ENCODE data around the gene LIG1.

Gene LIG1

DNA sequence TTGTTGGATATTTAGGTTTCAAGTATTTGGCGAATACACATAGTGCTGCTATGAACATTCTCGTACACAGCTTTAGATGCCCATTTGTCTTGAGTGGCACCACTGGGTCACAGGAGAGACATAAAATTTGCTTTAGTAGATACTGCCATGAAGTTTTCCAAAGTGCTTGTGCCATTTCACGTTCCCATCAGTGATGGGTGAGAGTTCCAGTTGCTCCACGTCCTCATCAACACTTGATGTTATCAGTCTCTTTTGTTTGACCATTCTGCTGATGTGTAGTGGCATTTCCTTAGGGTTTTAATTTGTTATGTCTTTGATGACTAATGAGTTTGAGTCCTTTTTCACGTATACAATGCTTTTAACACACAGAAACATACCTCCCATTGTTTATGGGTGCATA lies 11.4 kb upstream of the LIG1 start:
- peaks cover 6% of the 10 kb centered on the region for H3K36me3 ChIP-seq (ENCODE audit: insufficient read depth, low read length)
- no peak overlapping the region for H3K27ac ChIP-seq (ENCODE audit: low read depth, low read length)
- no peaks in the 10 kb centered on the region for H3K79me2 ChIP-seq (ENCODE audit: control insufficient read depth, insufficient read depth, low read length, unreplicated experiment)
- no peak overlapping the region for H2AFZ ChIP-seq (ENCODE audit: low read length, unreplicated experiment)
- H3K4me1 ChIP-seq (ENCODE audit: control insufficient read depth, insufficient read depth, low read length, unreplicated experiment) = no peaks in the 10 kb centered on the region
- no peak overlapping the region for H3K4me3 ChIP-seq (ENCODE audit: low read depth, low read length)
- H3K27me3 ChIP-seq (ENCODE audit: insufficient read depth, low read length) = no peaks in the 10 kb centered on the region

DNA sequence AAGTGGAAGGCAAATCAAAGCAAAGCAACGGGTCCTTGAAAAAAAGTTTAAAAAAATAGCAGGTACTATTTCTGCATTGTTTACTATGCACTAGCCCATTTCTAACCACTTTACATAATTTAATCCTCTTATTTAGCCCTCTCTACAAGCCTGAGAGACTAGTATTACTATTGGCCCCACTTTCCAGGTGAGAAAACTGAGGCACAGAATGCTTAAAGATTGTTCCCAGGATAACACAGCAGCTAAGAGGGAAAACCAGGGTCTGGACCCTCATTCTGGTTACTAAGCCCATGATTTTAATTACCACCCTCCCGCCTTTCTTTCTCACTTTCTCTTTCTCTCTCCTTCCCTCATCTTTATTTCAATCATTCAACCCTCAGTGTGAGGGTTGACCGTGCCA lies 6.1 kb upstream of the LIG1 start:
- no peak overlapping the region for H3K27ac ChIP-seq (ENCODE audit: low read depth, low read length)
- H3K4me1 ChIP-seq (ENCODE audit: control insufficient read depth, insufficient read depth, low read length, unreplicated experiment) = peaks cover 4% of the 10 kb centered on the region
- no peak overlapping the region for H2AFZ ChIP-seq (ENCODE audit: low read length, unreplicated experiment)
- H3K36me3 ChIP-seq (ENCODE audit: insufficient read depth, low read length) = peaks cover 3% of the 10 kb centered on the region; the same call in 1 of the 2 replicates
- H3K4me3 ChIP-seq (ENCODE audit: low read depth, low read length) = no peak overlapping the region
- H3K27me3 ChIP-seq (ENCODE audit: insufficient read depth, low read length) = no peaks in the 10 kb centered on the region
- peaks cover 9% of the 10 kb centered on the region for H3K79me2 ChIP-seq (ENCODE audit: control insufficient read depth, insufficient read depth, low read length, unreplicated experiment)

DNA sequence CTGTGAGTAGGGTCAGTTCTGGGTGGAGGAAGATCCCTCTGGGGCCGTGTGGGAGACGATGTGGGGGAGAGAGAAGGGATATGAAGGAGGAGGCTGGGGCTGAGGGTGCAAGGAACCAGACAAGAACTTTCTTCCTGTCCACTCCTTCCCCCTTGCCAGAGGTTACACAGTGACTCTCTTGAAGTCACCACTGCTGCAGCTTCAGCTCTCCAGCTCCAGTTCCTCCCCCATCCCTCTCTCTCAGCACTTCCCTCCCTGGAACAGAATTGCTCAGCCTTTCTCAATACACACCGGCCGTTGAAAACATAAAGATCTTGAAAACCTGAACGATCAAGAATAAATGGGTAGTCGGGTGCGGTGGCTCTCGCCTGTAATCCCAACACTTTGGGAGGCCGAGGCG lies 5.4 kb upstream of the LIG1 start:
- Histone ChIP-seq H2AFZ (ENCODE audit: low read length, unreplicated experiment) (no peak overlapping the region), H3K36me3 (ENCODE audit: insufficient read depth, low read length) (peaks cover 2% of the 10 kb centered on the region; the same call in 1 of the 2 replicates), H3K27ac (ENCODE audit: low read depth, low read length) (no peak overlapping the region), H3K27me3 (ENCODE audit: insufficient read depth, low read length) (no peaks in the 10 kb centered on the region), H3K79me2 (ENCODE audit: control insufficient read depth, insufficient read depth, low read length, unreplicated experiment) (peaks cover 14% of the 10 kb centered on the region), H3K4me1 (ENCODE audit: control insufficient read depth, insufficient read depth, low read length, unreplicated experiment) (peaks cover 4% of the 10 kb centered on the region), H3K4me3 (ENCODE audit: low read depth, low read length) (no peak overlapping the region)

DNA sequence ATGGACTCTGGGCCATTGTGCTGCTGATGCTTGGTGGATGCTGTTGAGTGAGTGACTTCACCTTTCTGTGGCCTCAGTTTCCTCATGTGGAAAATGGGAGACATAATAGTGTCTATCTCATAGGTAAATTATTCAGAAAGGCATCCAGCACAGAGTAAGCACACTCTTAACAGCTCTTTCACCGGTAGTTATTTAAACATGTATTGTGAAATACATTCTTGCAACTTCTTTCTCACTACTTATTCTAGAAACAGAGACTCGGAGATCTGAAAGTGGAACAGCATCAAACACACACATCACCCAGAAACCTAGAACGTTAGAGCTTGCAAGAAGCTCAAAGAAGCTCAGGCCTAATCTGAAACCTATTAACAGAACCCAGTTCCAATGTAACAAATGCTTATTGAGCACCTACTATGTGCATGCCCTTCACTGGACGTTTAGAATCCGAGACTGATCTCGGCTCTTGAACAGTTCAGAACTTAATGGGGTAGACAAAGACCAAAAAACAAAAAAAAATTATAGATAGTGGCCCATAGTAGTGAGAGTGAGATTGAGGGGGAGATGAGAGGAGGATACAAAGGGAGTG lies 4.4 kb upstream of the LIG1 start:
- Histone ChIP-seq H3K27me3 (ENCODE audit: insufficient read depth, low read length) (no peaks in the 10 kb centered on the region), H3K36me3 (ENCODE audit: insufficient read depth, low read length) (peaks cover 2% of the 10 kb centered on the region; the same call in 1 of the 2 replicates), H3K4me3 (ENCODE audit: low read depth, low read length) (no peak overlapping the region), H3K79me2 (ENCODE audit: control insufficient read depth, insufficient read depth, low read length, unreplicated experiment) (peaks cover 14% of the 10 kb centered on the region), H3K4me1 (ENCODE audit: control insufficient read depth, insufficient read depth, low read length, unreplicated experiment) (peaks cover 4% of the 10 kb centered on the region), H3K27ac (ENCODE audit: low read depth, low read length) (no peak overlapping the region), H2AFZ (ENCODE audit: low read length, unreplicated experiment) (no peak overlapping the region)

DNA sequence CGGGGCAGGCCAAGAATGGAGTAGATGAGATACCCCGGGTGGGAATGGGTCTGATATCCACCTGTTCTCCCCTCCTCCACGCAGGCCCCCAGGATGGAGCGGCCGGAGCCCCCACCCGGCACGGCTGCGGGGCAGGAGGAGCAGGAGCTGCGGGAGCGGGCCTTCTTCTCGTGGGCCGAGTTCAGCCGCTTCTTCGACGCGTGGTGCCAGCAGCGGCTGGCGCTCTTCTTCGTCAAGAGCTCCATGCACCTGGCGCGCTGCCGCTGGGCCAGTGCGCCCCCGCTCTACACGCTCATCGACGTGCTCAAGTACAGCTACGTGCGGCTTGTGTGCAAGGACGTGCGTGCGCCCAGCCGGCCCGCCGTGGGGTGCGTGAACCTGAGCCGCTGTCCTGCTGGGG lies 1.6 kb upstream of the LIG1 start:
- no peak overlapping the region for H2AFZ ChIP-seq (ENCODE audit: low read length, unreplicated experiment)
- no peaks in the 10 kb centered on the region for H3K27me3 ChIP-seq (ENCODE audit: insufficient read depth, low read length)
- H3K27ac ChIP-seq (ENCODE audit: low read depth, low read length) = no peak overlapping the region
- H3K4me3 ChIP-seq (ENCODE audit: low read depth, low read length) = peak overlapping the region; percentile 97
- peaks cover 29% of the 10 kb centered on the region for H3K79me2 ChIP-seq (ENCODE audit: control insufficient read depth, insufficient read depth, low read length, unreplicated experiment)
- peaks cover 2% of the 10 kb centered on the region; the same call in 1 of the 2 replicates for H3K36me3 ChIP-seq (ENCODE audit: insufficient read depth, low read length)
- peaks cover 4% of the 10 kb centered on the region for H3K4me1 ChIP-seq (ENCODE audit: control insufficient read depth, insufficient read depth, low read length, unreplicated experiment)

DNA sequence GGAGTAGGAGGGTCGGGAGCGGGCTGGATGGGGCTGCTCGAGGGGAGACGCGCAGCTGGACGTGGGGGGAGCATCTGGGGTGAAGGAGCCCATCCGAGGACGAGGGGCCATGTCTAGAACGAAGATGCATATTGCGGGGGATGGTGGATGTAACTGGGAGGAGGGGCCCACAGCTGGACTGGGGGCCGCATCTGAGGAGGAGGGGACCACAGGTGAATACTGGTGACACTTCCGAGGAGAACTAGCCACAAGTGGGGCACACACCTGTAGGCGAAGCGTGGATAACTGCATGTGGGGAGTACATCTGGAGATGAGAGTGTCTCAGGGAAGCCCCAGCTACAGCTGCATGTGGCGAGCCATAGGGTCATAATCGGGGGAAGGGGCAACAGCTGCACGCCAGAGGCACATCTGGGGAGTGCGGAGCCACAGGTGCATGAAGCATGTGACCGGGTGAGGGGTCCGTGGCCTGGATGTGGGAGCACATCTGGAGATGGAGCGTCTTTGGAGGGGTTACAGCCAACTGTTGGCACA lies 738 bp upstream of the LIG1 start:
- Histone ChIP-seq H3K4me3 (ENCODE audit: low read depth, low read length) (peak overlapping the region; percentile 97), H2AFZ (ENCODE audit: low read length, unreplicated experiment) (peak overlapping the region; percentile 82), H3K36me3 (ENCODE audit: insufficient read depth, low read length) (no peaks in the 10 kb centered on the region), H3K4me1 (ENCODE audit: control insufficient read depth, insufficient read depth, low read length, unreplicated experiment) (peaks cover 4% of the 10 kb centered on the region), H3K79me2 (ENCODE audit: control insufficient read depth, insufficient read depth, low read length, unreplicated experiment) (peaks cover 29% of the 10 kb centered on the region), H3K27me3 (ENCODE audit: insufficient read depth, low read length) (no peaks in the 10 kb centered on the region), H3K27ac (ENCODE audit: low read depth, low read length) (no peak overlapping the region)

DNA sequence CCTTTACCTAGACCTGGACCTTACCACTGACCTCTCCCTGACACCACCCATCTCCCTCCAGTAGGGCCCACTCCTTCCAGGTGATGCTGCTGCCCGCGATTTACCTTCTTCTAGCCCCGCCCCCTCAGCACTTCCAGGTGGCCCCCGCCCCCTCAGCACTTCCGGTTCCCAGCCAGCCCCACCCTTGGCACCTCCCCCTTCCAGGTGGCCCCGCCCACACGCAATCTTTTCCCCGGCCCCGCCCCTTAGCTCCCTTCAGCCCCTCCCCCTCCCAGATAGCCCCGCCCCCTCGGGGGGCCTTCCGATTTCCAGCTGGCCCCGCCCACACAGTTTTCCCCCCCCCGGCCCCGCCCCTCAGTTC lies 586 bp downstream of the LIG1 start:
- H2AFZ ChIP-seq (ENCODE audit: low read length, unreplicated experiment) = no peak overlapping the region
- peaks cover 4% of the 10 kb centered on the region for H3K4me1 ChIP-seq (ENCODE audit: control insufficient read depth, insufficient read depth, low read length, unreplicated experiment)
- peaks cover 29% of the 10 kb centered on the region for H3K79me2 ChIP-seq (ENCODE audit: control insufficient read depth, insufficient read depth, low read length, unreplicated experiment)

DNA sequence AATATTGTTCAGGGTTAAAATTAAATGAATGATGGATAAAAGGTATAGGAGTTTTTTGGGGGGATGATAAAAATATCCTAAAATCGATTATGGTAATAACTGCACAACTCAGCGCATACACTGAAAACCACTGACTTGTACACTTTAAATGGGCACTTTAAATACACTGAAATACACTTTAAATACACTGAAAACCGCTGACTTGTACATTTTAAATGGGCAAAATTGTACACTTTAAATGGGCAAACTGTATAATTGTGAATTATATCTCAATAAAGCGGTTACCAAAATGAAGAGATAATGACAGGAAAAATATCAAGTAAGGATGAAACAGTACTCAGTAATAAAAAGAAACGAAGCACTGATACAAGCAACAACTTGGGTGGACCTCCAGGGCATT lies 1.5 kb downstream of the LIG1 start:
- H3K4me3 ChIP-seq (ENCODE audit: low read depth, low read length) = peak overlapping the region; percentile 97; the same call in 1 of the 2 replicates
- no peaks in the 10 kb centered on the region for H3K27me3 ChIP-seq (ENCODE audit: insufficient read depth, low read length)
- 0 out of 2 replicates have a peak, but pooled peaks cover 2% of the 10 kb centered on the region for H3K36me3 ChIP-seq (ENCODE audit: insufficient read depth, low read length)
- peaks cover 4% of the 10 kb centered on the region for H3K4me1 ChIP-seq (ENCODE audit: control insufficient read depth, insufficient read depth, low read length, unreplicated experiment)
- H3K27ac ChIP-seq (ENCODE audit: low read depth, low read length) = no peak overlapping the region
- peaks cover 29% of the 10 kb centered on the region for H3K79me2 ChIP-seq (ENCODE audit: control insufficient read depth, insufficient read depth, low read length, unreplicated experiment)
- no peak overlapping the region for H2AFZ ChIP-seq (ENCODE audit: low read length, unreplicated experiment)

More for the DNA sequence above, 586 bp downstream of the LIG1 start:
- H3K27ac ChIP-seq (ENCODE audit: low read depth, low read length) = no peak overlapping the region; the same call in 1 of the 2 replicates
- no peaks in the 10 kb centered on the region for H3K27me3 ChIP-seq (ENCODE audit: insufficient read depth, low read length)
- peak overlapping the region; percentile 97 for H3K4me3 ChIP-seq (ENCODE audit: low read depth, low read length)
- H3K36me3 ChIP-seq (ENCODE audit: insufficient read depth, low read length) = no peaks in the 10 kb centered on the region

DNA sequence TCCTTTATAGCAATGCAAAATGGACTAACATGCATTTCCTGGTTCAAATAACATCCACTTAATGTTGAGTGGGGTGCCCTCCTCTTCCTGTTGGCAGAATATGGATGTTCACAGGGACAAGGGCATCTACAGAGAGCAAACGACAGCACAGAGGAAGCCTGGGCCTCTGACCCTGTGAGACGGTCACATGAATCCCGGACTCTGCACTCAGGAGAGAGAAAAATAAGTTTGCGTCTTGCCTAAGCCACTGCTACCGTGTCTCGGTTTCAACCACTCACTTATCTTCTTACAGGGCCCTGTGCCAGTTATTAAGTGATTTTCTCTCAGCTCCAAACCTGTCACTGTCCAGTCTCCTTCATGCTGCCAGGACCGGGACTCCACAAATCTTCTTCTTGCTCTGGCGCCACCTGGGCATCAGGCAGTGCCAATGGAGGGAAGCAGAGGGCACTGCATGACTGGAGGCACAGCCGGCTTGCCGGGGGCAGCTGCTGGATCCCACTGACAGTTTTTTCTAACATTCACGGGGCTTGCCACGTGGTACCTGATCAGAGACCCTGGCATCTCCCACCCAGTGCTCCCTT lies 11.8 kb downstream of the LIG1 start:
- no peak overlapping the region for H2AFZ ChIP-seq (ENCODE audit: low read length, unreplicated experiment)
- H3K4me1 ChIP-seq (ENCODE audit: control insufficient read depth, insufficient read depth, low read length, unreplicated experiment) = no peaks in the 10 kb centered on the region
- H3K36me3 ChIP-seq (ENCODE audit: insufficient read depth, low read length) = 0 out of 2 replicates have a peak, but pooled peaks cover 3% of the 10 kb centered on the region
- H3K27me3 ChIP-seq (ENCODE audit: insufficient read depth, low read length) = no peaks in the 10 kb centered on the region
- H3K27ac ChIP-seq (ENCODE audit: low read depth, low read length) = no peak overlapping the region
- no peaks in the 10 kb centered on the region for H3K79me2 ChIP-seq (ENCODE audit: control insufficient read depth, insufficient read depth, low read length, unreplicated experiment)
- no peak overlapping the region for H3K4me3 ChIP-seq (ENCODE audit: low read depth, low read length)

DNA sequence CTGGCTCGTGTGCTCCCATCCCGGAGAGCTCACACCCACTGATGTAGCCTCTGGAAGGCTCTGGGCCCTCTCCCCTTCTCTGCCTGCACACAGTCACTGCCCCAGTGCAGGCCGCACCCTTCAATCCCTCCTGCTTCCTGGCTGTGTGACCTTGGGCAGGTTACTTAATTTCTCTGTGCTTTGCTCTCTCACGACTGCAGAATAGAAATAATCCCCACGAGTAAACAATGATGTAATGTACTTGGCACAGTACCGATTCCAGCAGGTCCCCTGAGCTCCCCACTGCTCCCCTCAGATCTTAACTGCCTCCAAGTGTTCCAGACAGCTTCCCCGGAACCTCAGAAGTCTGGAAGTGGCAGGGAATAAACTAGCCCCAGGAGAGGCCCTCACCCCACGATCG lies 16.1 kb downstream of the LIG1 start:
- no peak overlapping the region for H2AFZ ChIP-seq (ENCODE audit: low read length, unreplicated experiment)
- H3K27me3 ChIP-seq (ENCODE audit: insufficient read depth, low read length) = no peaks in the 10 kb centered on the region
- H3K36me3 ChIP-seq (ENCODE audit: insufficient read depth, low read length) = no peaks in the 10 kb centered on the region
- no peak overlapping the region for H3K27ac ChIP-seq (ENCODE audit: low read depth, low read length)
- H3K4me1 ChIP-seq (ENCODE audit: control insufficient read depth, insufficient read depth, low read length, unreplicated experiment) = no peaks in the 10 kb centered on the region
- H3K79me2 ChIP-seq (ENCODE audit: control insufficient read depth, insufficient read depth, low read length, unreplicated experiment) = no peaks in the 10 kb centered on the region
- no peak overlapping the region for H3K4me3 ChIP-seq (ENCODE audit: low read depth, low read length)

DNA sequence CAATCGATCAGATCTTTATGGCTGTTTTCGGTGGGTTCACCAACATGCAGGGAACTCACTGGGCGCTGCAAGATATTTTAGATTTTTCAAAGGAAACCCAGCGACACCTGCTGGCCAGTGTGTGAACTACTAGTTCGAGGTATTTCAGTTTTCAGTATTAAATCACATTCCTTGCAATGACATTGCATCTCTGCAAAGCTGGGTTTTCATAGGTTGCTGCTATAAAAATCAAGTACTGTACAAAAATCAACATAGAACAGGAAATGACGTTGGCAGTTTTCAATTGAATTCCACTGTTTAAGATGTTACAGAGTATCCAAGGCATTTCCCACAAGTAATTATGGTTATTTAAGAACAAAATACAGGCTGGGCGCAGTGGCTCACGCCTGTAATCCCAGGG lies 17.6 kb downstream of the LIG1 start:
- no peak overlapping the region for H2AFZ ChIP-seq (ENCODE audit: low read length, unreplicated experiment)
- H3K79me2 ChIP-seq (ENCODE audit: control insufficient read depth, insufficient read depth, low read length, unreplicated experiment) = no peaks in the 10 kb centered on the region
- no peaks in the 10 kb centered on the region for H3K27me3 ChIP-seq (ENCODE audit: insufficient read depth, low read length)
- H3K27ac ChIP-seq (ENCODE audit: low read depth, low read length) = peak overlapping the region; percentile 57
- no peaks in the 10 kb centered on the region for H3K4me1 ChIP-seq (ENCODE audit: control insufficient read depth, insufficient read depth, low read length, unreplicated experiment)
- no peaks in the 10 kb centered on the region for H3K36me3 ChIP-seq (ENCODE audit: insufficient read depth, low read length)
- no peak overlapping the region for H3K4me3 ChIP-seq (ENCODE audit: low read depth, low read length)

All from ACC112 (cell line).